Breast epithelium (tissue), 3 donors: ENCODE measurements around the gene CNPY4.

Experiments
- POLR2A ChIP-seq: fragments of 450-650 bp; IDR thresholded peaks from one replicate; pipeline ENCODE4 v1.6.1; 2016; ENCODE audit warnings: antibody characterized with exemption, mild to moderate bottlenecking, moderate library complexity
- TF ChIP-seq, protein P1 (sequence below), 3 donors: fragments of 450-650 bp; IDR thresholded peaks; one replicate each; pipeline ENCODE4 v1.5.1; 2016 to 2017; ENCODE audit warnings: antibody characterized with exemption in 3 of 3, mild to moderate bottlenecking in 3 of 3, moderate library complexity in 3 of 3

GRCh38 chr7:100093925-100094486, 25.4 kb upstream of the CNPY4 start:
- TF ChIP-seq, protein P1, sequence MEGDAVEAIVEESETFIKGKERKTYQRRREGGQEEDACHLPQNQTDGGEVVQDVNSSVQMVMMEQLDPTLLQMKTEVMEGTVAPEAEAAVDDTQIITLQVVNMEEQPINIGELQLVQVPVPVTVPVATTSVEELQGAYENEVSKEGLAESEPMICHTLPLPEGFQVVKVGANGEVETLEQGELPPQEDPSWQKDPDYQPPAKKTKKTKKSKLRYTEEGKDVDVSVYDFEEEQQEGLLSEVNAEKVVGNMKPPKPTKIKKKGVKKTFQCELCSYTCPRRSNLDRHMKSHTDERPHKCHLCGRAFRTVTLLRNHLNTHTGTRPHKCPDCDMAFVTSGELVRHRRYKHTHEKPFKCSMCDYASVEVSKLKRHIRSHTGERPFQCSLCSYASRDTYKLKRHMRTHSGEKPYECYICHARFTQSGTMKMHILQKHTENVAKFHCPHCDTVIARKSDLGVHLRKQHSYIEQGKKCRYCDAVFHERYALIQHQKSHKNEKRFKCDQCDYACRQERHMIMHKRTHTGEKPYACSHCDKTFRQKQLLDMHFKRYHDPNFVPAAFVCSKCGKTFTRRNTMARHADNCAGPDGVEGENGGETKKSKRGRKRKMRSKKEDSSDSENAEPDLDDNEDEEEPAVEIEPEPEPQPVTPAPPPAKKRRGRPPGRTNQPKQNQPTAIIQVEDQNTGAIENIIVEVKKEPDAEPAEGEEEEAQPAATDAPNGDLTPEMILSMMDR (IDR thresholded peaks at IDR 0.05), result no peak
- TF ChIP-seq POLR2A, result no peak
